ENCODE data around the gene NMT1. TPM values are rescaled to one million over a fixed set of nuclear protein-coding genes. Genes with fewer than 3 reads are reported as not detected.
"Not testable (repeated sequence)": the region's sequence is repeated elsewhere in the genome, so short reads cannot be mapped to it uniquely, and the experiment has no call there.

The NMT1 gene
- total RNA-seq, 3 donors from 2014 or later: 81.9 to 130 (median 84.0) TPM

DNA sequence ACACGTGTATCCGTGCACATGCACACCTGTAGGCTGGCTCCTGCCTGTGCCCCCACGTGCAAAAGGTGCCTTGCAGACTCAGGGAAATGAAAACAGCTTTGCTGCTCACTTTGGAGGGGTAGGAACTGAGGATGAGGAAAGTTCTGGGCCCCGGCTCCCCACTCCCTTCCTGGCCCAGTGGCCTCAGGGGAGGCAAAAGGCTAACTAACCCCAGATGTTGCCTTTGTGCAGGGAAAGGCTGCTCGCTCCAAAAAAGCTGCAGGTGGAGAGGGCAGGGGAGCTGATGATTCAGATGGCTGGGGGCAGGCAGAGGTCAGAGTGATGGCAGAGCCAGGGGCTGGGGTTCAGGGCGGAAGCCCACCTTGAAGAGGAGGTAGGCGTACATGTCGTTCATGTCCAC is 58.8 kb downstream of the NMT1 start:
- H3K36me3 ChIP-seq: no peaks in the 10 kb centered on the region

DNA sequence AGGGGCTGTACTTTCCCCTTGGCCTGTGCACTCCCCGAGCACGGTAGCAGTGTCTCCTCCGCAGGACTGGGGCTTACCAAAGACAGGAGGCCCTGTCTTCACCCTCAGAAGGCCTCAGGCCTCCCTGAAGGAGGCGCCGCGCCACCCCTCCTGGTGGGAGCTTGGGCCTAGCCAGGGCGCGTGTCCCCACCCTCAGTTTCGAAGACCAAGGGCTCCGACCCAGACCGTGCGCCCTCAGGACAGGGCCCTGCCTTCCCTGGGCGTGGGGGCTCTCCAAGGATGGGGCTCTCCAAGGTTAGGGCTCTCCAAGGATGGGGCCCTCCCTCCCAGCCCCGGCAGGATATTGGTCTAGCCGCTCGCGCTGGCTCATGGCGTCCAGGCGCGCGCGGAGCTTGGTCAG is 59.4 kb downstream of the NMT1 start:
- no peak overlapping the region for H3K27ac ChIP-seq
- no peaks in the 10 kb centered on the region for H3K9me3 ChIP-seq
- intact Hi-C loops (cut with DNase I; ENCODE audit: low total_unique reads): loop anchor here (1.0 kb wide), 1 partner anchor 44 kb away; no protein-coding TSS in a partner anchor
- no peaks in the 10 kb centered on the region for H3K27me3 ChIP-seq
- no peak for DNase-seq (ENCODE audit: low spot score in 2 of 2)
- H3K4me1 ChIP-seq: peaks cover 0 to 8% of the 10 kb centered on the region in 2 donors
- no peak overlapping the region for H3K4me3 ChIP-seq
- TF ChIP-seq, protein P1, sequence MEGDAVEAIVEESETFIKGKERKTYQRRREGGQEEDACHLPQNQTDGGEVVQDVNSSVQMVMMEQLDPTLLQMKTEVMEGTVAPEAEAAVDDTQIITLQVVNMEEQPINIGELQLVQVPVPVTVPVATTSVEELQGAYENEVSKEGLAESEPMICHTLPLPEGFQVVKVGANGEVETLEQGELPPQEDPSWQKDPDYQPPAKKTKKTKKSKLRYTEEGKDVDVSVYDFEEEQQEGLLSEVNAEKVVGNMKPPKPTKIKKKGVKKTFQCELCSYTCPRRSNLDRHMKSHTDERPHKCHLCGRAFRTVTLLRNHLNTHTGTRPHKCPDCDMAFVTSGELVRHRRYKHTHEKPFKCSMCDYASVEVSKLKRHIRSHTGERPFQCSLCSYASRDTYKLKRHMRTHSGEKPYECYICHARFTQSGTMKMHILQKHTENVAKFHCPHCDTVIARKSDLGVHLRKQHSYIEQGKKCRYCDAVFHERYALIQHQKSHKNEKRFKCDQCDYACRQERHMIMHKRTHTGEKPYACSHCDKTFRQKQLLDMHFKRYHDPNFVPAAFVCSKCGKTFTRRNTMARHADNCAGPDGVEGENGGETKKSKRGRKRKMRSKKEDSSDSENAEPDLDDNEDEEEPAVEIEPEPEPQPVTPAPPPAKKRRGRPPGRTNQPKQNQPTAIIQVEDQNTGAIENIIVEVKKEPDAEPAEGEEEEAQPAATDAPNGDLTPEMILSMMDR (IDR thresholded peaks at IDR 0.05): no peak
- TF ChIP-seq POLR2A (IDR thresholded peaks at IDR 0.05) (no peak), POLR2AphosphoS5 (IDR thresholded peaks at IDR 0.05) (no peak)
- no peaks in the 10 kb centered on the region for H3K36me3 ChIP-seq

More for the DNA sequence above, 58.8 kb downstream of the NMT1 start:
- no peaks in the 10 kb centered on the region for H3K27me3 ChIP-seq
- H3K9me3 ChIP-seq: no peaks in the 10 kb centered on the region
- H3K27ac ChIP-seq: no peak overlapping the region
- TF ChIP-seq POLR2AphosphoS5 (IDR thresholded peaks at IDR 0.05) (no peak), POLR2A (IDR thresholded peaks at IDR 0.05) (no peak)
- TF ChIP-seq, protein P1 (IDR thresholded peaks at IDR 0.05): no peak
- H3K4me3 ChIP-seq: no peak overlapping the region
- intact Hi-C loops (cut with DNase I; ENCODE audit: low total_unique reads): loop anchor here (1.0 kb wide), 1 partner anchor 44 kb away; no protein-coding TSS in a partner anchor
- peaks cover 0 to 8% of the 10 kb centered on the region in 2 donors for H3K4me1 ChIP-seq
- no peak for DNase-seq (ENCODE audit: low spot score in 2 of 2)

DNA sequence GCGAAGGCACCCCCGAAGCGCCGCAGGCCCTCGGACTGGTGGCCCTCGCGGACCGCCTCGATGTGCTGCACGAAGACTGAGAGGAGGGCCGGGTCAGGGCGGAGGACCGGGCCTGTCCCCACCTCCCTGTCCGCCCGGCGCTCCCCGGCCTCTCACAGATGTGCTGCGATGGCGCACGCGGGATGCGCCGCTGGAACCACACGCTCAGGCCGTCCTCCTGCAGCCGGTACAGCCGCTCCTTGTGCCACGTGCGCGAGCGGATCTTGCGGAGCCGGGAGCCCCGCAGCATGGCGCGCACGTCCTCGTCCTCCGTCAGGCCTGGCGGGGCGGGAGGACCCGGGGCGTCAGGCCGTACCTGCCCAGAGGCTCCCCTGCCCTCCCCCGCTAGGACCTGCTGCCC is 59.9 kb downstream of the NMT1 start:
- Histone ChIP-seq H3K27ac (no peak overlapping the region), H3K36me3 (no peaks in the 10 kb centered on the region), H3K9me3 (no peaks in the 10 kb centered on the region), H3K4me3 (no peak overlapping the region), H3K27me3 (no peaks in the 10 kb centered on the region), H3K4me1 (peaks cover 0 to 8% of the 10 kb centered on the region in 2 donors)
- TF ChIP-seq POLR2A (IDR thresholded peaks at IDR 0.05) (no peak), POLR2AphosphoS5 (IDR thresholded peaks at IDR 0.05) (no peak)
- TF ChIP-seq, protein P1 (IDR thresholded peaks at IDR 0.05): no peak
- DNase-seq (ENCODE audit: low spot score in 2 of 2): no peak
- intact Hi-C loops (cut with DNase I; ENCODE audit: low total_unique reads): no loop called here

DNA sequence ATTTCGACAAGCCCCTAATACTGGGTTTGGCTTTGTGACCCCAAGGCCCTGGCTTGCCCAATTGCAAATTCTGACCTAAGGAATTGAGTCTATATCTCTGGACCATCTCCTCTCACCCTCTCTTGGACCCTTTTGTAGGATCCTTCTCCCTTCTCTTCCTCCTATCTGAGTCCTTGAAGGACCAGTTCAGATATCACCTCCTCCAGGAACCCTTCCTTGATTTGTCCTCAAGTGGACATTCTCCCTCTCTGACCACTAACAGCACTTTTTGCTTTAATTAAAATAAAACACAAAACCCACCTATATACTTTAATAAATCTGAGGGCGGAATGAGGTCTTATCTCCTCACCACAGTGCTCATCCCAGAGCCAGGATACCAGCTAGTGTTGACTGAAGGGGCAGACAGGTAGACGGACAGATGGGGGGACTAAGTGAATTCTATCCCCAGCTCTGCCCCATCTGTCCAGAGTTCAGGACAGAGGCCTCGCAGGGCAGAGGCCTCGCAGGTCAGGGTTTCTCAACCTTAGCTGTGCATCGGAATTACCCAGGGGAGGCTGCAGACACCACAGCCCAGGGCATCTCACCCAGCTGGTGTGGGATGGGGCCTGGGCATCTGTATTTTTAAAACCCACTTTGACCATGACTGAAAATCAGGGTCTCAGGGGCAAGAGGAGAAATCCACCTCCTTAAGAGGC is 62.1 kb downstream of the NMT1 start:
- no peak overlapping the region for H3K4me3 ChIP-seq
- intact Hi-C loops (cut with DNase I; ENCODE audit: low total_unique reads): no loop called here
- no peak for DNase-seq (ENCODE audit: low spot score in 2 of 2)
- peak overlapping the region; percentile 33 to 77 for H3K27ac ChIP-seq
- TF ChIP-seq POLR2A (IDR thresholded peaks at IDR 0.05) (no peak), POLR2AphosphoS5 (IDR thresholded peaks at IDR 0.05) (no peak)
- TF ChIP-seq, protein P1 (IDR thresholded peaks at IDR 0.05): no peak
- H3K4me1 ChIP-seq: peaks cover 4 to 14% of the 10 kb centered on the region in 2 donors
- H3K36me3 ChIP-seq: no peaks in the 10 kb centered on the region
- no peaks in the 10 kb centered on the region for H3K9me3 ChIP-seq
- H3K27me3 ChIP-seq: no peaks in the 10 kb centered on the region

DNA sequence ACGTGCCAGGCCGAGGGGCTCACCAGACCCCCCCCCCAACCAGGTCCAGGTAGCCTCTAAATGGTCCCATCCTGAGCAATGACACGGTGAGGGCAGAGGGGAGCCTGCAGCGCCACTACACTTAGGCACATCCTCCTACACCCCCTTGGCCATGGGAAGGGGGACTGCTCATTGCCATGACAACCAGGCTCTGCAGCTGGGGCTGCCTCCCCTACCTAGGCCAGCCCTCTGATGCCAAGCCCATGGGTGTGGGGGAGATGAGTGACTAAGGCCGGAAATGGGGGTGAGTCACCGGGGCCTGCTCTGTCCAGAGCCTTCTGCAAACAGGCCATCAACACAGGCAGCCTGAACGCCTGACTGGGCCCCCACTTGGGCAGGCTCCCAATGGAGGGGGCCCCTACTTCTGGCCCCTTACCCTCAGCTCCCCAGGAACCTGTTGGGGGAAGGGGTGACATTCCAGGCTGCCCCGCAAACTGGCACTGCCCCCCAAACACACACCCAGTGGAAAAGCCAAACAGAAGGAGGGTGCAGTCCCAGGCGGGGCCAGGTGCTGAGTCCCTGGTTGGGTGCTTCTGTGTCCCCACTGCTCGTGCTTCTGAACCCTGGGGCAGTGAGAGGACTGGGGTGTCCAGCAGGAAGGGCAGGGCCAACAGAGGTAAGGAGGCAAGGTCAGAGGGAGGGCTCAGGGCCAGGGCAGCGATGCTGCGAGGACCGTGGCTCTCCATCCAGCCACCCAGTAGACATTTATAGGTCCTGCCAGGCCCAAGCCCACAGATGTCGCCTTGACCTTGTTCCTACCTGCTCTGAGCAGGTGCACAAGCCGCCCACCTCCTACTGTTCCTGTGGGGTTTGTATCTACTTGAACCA is 63.0 kb downstream of the NMT1 start:
- Histone ChIP-seq H3K27ac (peak overlapping the region; percentile 68 to 77), H3K36me3 (no peaks in the 10 kb centered on the region), H3K27me3 (no peaks in the 10 kb centered on the region), H3K9me3 (no peaks in the 10 kb centered on the region), H3K4me1 (peaks cover 6 to 21% of the 10 kb centered on the region in 2 donors), H3K4me3 (no peak overlapping the region)
- intact Hi-C loops (cut with DNase I; ENCODE audit: low total_unique reads): no loop called here
- DNase-seq (ENCODE audit: low spot score in 2 of 2): no peak
- TF ChIP-seq POLR2A (IDR thresholded peaks at IDR 0.05) (no peak), POLR2AphosphoS5 (IDR thresholded peaks at IDR 0.05) (no peak)
- TF ChIP-seq, protein P1 (IDR thresholded peaks at IDR 0.05): no peak

DNA sequence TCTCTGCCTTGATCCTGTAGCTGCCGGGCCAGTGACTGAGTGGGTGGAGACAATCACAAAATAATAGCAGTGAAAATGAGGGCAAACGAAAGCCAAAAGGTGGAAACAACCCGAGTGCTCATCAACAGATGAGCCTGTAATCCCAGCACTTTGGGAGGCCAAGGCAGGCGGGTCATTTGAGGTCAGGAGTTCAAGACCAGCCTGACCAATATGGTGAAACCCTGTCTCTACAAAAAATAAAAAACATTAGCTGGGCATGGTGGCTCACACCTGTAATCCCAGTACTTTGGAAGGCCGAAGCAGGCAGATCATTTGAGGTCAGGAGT is 63.6 kb downstream of the NMT1 start:
- H3K36me3 ChIP-seq; H3K4me3 ChIP-seq; H3K9me3 ChIP-seq; intact Hi-C loops (cut with DNase I; ENCODE audit: low total_unique reads); H3K27me3 ChIP-seq; DNase-seq (ENCODE audit: low spot score in 2 of 2): not testable (repeated sequence)
- H3K4me1 ChIP-seq: peaks cover 6 to 21% of the 10 kb centered on the region in 2 donors
- H3K27ac ChIP-seq: peak overlapping the region; percentile 68 to 77
